ENCODE results near the gene DUSP8. TPM values are rescaled to one million over a fixed set of nuclear protein-coding genes. Genes with fewer than 3 reads are reported as not detected.
A peak's percentile ranks its signal among the peaks of the same experiment; 100 is the strongest.

DUSP8 gene
- total and polyA plus RNA-seq, 9 of the 15 experiments (the other 6 are each of a cell fraction or from before 2014, with no cell fraction given): 0.14 to 2.0 (median 0.86) TPM; not detected in 2

- WGBS (ENCODE audit: insufficient coverage, low coverage, missing lambda C conversion rate): 88% methylated on average over 16 of the region's 17 CpGs
- Histone ChIP-seq H3K36me3 (ENCODE audit: control insufficient read depth, insufficient read depth, low read length) (no peaks in the 10 kb centered on the region), H3K9ac (ENCODE audit: insufficient read depth in 1 of 2, low read depth in 2 of 2, low read length in 2 of 2) (peak overlapping the region in 1 of 2 experiments; percentile 64; a peak in 1 of 4 replicates), H3K79me2 (ENCODE audit: control insufficient read depth, insufficient read depth, low read length) (peaks cover 31% of the 10 kb centered on the region), H3K9me3 (replicated peaks; ENCODE audit: control insufficient read depth, insufficient read depth, low read depth, low read length) (no peaks in the 10 kb centered on the region), H3K9me1 (ENCODE audit: control insufficient read depth, insufficient read depth, low read length) (peaks cover 7% of the 10 kb centered on the region), H3K27ac (ENCODE audit: extremely low read depth, low read depth, low read length) (no peak overlapping the region), H2AFZ (ENCODE audit: low read depth, low read length) (no peak overlapping the region), H3K4me1 (replicated peaks in 1 of 2; ENCODE audit: control insufficient read depth in 2 of 2, insufficient read depth in 2 of 2, low read length in 2 of 2) (peaks cover 17 to 61% of the 10 kb centered on the region in 2 experiments), H4K20me1 (replicated peaks; ENCODE audit: control insufficient read depth, insufficient read depth, low read length) (peaks cover 71% of the 10 kb centered on the region), H3K4me2 (ENCODE audit: insufficient read depth, low read length) (no peak overlapping the region), H3K4me3 (no peak overlapping the region), H3K27me3 (ENCODE audit: control insufficient read depth in 2 of 2, insufficient read depth in 2 of 2, low read length in 2 of 2) (no peaks in the 10 kb centered on the region)
- intact Hi-C loops (cut with micrococcal nuclease) (loop anchor here (5.0 kb wide), 2 partner anchors 58 to 67 kb away; no protein-coding TSS in a partner anchor), in situ Hi-C loops (cut with MboI) (no loop called here)
- BruUV-seq (replicated peaks): no TSS peak
- FAIRE-seq (no peak), DNase-seq (ENCODE audit: extremely low read depth in 1 of 4, low spot score in 3 of 4) (no peak), ATAC-seq (no peak)
- CTCF ChIA-PET (ENCODE audit: low intra/inter-chr PET ratio): no interaction called here
- TF ChIP-seq, protein P1, sequence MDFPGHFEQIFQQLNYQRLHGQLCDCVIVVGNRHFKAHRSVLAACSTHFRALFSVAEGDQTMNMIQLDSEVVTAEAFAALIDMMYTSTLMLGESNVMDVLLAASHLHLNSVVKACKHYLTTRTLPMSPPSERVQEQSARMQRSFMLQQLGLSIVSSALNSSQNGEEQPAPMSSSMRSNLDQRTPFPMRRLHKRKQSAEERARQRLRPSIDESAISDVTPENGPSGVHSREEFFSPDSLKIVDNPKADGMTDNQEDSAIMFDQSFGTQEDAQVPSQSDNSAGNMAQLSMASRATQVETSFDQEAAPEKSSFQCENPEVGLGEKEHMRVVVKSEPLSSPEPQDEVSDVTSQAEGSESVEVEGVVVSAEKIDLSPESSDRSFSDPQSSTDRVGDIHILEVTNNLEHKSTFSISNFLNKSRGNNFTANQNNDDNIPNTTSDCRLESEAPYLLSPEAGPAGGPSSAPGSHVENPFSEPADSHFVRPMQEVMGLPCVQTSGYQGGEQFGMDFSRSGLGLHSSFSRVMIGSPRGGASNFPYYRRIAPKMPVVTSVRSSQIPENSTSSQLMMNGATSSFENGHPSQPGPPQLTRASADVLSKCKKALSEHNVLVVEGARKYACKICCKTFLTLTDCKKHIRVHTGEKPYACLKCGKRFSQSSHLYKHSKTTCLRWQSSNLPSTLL (IDR thresholded peaks at IDR 0.05): no peak
- TF ChIP-seq REST (IDR thresholded peaks at IDR 0.05; ENCODE audit: borderline replicate concordance): peak; percentile 26; the same call in 1 of the 2 replicates
- TF ChIP-seq REST (CRISPR knock-in tag; IDR thresholded peaks at IDR 0.05; ENCODE audit: low read depth): no peak
- TF ChIP-seq UBTF (IDR thresholded peaks at IDR 0.05; ENCODE audit: borderline replicate concordance in 1 of 2, low read depth in 2 of 2, low read length in 2 of 2): no peak
- POLR2A ChIA-PET: no interaction called here
Observed at GRCh38 chr11:1519028-1520010, 52.8 kb downstream of the DUSP8 start.
